GM18867 (cell line): ENCODE data around the gene AUTS2.
A peak's percentile ranks its signal among the peaks of the same experiment; 100 is the strongest.

ENCODE experiments used
- ATAC-seq: cut with Tn5 transposase; IDR thresholded peaks from one replicate; pipeline ENCODE4 v1.9.1; 2021; ENCODE audit warnings: mild to moderate bottlenecking, moderate library complexity; ENCODE audit not compliant: unreplicated experiment

The AUTS2 gene

GRCh38 chr7:69873512-69873911, 275.2 kb downstream of the AUTS2 start:
- no peak for ATAC-seq

DNA sequence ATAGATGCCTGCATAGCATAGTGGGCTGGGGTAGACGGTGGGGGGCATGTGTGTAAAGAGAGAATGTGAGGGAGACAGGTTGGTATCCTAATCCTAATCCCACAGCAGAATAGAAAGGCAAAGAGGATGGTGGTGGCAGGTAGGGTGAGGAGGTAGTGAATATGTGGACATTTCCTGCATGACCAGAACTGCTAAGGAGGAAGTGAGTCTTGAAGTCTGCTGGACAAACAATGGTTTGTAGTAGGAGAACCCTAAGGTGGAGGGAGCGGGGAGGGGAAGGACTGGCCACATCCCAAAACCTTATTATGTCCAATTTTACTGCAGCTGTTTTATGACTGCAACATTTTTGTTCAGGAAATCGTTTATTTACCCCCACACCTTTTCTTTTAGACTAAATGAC, 279.7 kb downstream of the AUTS2 start:
- no peak for ATAC-seq

DNA sequence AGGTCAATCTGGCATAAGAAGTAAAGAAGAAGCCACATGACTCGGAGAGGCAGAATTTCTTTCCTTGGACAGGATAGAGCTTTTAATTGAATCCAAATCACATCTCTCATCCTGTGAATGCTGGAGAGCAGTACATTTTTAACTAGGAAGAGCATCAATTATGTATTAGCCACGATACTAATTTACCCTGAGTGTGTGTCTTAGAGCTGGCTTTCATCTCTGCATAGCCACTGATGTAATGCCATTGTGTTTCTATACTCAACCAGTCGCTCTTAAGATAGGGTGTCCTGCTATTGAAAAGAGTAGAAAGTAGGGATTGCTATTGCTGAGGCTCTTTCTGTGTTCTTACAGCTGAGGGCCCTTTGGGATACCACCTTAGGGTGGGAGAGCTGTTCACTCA, 280.3 kb downstream of the AUTS2 start:
- no peak for ATAC-seq

DNA sequence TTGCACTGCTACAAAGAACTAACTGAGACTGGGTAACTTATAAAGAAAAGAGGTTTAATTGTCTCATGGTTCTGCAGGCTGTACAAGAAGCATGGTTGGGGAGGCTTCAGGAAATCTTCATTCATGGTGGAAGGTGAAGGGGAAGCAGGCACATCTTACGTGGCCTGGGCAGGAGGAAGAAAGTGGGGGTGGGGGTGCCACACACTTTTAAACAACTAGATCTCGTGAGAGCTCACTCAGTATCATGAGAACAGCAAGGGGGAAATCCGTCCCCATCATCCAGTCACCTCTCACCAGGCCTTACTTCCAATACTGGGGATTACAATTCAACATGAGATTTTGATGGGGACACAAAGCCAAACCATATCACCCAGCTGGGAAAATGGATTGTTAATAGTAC, 281.7 kb downstream of the AUTS2 start:
- no peak for ATAC-seq

- no peak for ATAC-seq
Observed at GRCh38 chr7:69880840-69881239, 282.6 kb downstream of the AUTS2 start.

DNA sequence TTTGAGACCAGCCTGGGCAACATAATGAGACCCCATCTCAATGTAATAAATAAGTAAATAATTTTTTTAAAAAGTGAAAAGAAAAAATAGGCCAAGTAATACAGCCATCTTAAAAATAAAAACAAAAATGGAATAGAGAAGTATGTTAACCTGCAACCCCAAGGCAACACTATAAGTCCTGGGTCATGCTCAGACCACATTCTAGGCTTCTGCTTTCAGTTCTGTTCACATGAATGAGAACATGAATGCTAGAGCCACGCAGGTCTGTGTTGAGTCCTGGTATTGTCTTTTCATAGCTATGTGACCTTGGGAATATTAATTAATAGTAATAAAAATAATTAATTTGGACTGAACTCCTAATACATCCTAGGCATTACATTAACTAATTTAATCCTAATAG, 284.0 kb downstream of the AUTS2 start:
- peak; percentile 84 for ATAC-seq

DNA sequence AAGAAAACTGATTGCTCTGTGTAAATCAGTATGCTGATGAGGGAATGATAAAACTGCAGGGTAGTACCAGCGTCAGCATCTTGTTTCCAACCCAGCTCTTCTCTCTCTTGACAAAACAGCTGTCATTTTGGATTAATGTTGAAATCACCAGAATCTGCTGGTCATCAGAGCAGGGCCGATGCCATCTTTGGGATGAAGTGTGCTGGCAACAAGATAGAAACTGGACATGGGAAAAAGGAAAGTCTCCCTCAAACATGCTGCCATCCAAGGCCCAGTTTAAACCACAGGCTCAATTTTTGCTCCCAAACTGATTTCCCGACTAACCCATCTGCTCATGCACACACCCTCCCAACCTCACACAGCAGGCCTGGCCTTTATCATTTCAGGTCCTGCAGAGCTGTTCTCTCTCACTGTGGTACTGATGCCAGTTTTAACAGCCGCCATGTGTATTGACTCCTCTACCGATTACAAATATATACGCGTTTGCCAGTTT, 285.2 kb downstream of the AUTS2 start:
- no peak for ATAC-seq

DNA sequence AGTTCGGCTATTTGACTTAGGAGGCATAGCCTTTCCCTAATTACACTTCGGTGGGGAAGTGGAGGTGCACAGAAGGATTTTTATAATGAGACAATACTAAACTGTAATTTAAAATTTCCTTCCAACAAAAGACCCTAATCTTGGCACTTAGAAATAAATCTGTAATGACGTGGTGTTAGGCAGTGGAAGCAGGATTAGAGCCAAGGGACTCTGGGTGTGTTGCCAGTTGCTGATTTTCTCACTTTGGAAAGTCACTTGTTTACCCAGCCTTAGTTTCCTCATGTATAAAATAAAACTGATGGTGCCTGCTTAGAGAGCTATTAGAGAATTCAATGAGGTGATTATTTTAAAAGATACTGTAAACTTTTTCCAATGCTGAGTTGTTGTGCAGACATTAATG, 287.2 kb downstream of the AUTS2 start:
- no peak for ATAC-seq

- ATAC-seq = peak; percentile 79
Observed at GRCh38 chr7:69889338-69889975, 291.2 kb downstream of the AUTS2 start.

- ATAC-seq = peak; percentile 9
Observed at GRCh38 chr7:69889976-69890351, 291.7 kb downstream of the AUTS2 start.

GRCh38 chr7:69892790-69893189, 294.5 kb downstream of the AUTS2 start:
- ATAC-seq = no peak

DNA sequence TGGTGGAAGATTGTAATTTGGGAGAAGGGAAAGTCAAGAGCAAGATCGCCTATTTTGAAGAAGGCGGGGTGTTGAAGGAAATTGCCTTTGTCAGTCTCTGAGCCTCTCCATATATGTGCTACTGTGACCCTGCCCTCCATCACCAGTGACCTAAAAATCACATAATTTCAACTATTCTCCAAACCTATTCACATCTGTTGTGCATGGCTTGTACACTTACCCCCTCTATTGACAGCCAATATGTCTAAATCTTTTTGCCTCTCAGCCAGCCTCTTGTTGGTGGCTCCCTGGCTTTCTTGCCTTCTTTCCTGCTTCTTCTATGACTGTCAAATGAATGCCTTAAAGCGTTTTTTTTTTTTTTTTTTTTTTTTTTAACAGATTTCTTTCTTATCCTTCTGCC, 295.6 kb downstream of the AUTS2 start:
- peak; percentile 48 for ATAC-seq

GRCh38 chr7:69895446-69895845, 297.2 kb downstream of the AUTS2 start:
- ATAC-seq = no peak

DNA sequence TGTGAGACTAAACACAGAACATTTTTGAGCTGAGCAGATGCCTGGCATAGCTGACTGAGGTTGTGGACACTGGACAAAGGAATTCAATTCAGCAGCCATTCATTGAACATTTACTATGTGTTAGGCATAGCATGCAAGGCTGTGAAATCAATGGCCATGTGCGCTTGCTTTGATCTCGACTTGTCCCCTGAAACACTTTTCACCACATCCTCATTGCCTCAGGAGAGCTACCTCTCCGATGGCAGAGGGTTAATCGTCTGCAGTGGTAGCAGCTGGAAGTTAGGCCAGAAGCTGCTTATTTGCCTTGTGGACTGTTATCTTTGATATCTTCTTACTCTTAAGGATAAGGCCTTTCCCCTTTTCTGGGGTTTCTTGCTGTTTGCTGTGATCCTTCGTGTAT, 297.8 kb downstream of the AUTS2 start:
- ATAC-seq = no peak

GRCh38 chr7:69898189-69898588, 299.9 kb downstream of the AUTS2 start:
- peak; percentile 95 for ATAC-seq

DNA sequence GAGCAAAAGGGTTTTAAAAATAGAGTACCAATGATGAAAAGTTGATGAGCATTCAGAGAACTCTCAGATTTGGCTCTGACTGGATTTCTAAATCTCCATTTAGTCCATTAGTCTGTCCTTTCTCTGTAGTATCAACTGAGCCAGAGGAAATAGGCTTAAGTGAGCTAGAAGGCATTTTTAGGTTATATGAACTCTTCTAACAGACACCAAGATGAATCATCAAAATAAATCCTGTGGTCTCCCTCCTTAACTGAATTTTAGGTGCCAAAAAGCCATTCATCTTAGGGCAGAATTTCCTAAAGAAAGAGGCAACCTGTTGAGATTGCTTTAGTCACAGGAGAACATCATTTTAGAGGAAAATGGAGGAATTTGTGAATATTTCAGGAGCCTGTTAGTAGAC, 305.1 kb downstream of the AUTS2 start:
- ATAC-seq = no peak

DNA sequence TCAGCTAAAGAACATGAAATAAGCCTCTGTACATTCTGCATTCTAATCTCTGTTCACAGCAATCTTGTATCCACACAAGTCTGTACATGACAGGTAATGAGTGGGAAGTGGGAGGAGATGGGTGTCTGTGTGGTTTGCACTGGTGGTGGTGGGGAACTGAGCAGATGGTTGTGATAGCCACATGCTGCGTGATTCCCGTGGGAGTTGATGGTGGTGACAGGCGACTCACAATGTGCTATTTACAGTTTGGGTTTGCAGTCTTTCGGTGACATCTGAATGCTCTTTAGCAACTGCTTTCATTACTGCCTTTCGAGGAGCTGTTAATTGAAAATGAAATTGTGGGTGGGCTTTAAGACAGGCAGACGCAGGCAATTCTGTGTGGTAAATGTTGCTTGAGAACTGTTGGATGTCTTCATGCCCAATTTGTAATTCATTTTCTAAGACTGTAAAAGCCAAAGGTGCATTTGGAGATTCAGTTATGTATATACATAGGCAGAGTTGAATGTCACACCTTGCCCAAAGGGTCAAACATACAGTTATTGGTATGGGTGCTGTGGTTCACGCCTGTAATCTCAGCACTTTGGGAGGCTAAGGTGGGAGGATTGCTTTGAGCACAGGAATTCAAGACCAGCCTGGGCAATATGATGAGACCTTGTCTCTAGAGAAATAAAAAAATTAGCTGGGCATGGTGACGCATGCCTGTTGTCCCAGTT, 308.2 kb downstream of the AUTS2 start:
- ATAC-seq = peak; percentile 93

DNA sequence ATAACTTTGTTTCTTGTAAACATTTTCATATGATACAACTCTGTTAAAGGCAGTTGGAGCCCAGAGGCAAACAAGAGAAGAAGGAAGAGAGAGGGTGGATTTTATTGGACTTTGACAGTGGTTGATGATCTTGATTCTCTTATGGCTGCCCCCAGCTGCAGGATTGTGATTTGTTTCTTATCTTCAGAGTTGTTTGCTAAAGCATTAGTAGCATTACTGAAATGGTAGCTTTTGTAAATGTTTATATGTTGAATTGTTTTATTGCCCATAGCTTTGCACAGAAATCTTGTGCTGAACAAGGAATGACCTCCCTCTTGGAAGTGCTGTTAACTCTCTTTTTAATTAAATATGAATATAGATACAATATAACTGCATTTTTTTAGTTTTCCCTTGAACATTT, 309.4 kb downstream of the AUTS2 start:
- ATAC-seq = no peak

- ATAC-seq = no peak
Observed at GRCh38 chr7:69908454-69908853, 310.2 kb downstream of the AUTS2 start.

DNA sequence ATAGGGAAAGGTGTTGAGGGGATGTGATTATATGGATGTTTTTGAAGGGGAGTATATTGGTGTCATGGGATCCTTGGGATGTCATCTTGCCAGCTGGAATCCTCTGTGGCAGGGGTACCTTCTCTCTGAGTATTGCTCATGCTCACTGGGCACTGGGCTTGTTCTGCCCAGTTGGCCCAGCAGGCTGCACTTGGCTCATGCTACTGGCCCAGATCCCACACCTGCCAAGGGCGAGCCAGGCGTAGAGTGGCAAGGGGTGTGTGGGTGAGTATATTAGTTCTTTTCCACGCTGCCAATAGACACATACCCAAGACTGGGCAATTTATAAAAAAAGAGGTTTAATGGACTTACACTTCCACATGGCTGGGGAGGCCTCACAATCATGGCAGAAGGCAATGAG, 311.9 kb downstream of the AUTS2 start:
- ATAC-seq = no peak

- no peak for ATAC-seq
Observed at GRCh38 chr7:69911337-69911736, 313.1 kb downstream of the AUTS2 start.

GRCh38 chr7:69912141-69912540, 313.9 kb downstream of the AUTS2 start:
- ATAC-seq = no peak

DNA sequence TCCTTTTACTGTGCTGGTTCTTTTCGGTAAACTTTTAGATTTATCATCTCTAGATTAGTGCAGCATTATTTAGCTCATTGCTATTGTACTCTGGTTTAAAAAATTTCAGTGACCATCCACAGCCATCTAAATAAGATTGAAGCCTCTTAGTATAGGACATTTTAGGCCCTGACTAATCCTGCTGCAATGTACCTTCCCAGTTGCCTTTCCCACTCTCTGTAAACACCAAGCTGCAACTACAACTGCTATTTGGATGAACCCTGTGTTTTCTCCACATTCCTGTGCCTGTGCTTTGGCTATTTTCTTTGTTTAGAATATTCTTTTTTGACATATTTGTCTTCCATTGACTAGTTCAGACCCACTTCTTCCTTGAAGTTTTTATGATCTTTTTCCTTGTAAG, 314.6 kb downstream of the AUTS2 start:
- ATAC-seq = no peak
